Measurements from ENCODE around the gene PRAMEF18. TPM values are rescaled to one million over a fixed set of nuclear protein-coding genes. Genes with fewer than 3 reads are reported as not detected.
"Not testable (repeated sequence)": the region's sequence is repeated elsewhere in the genome, so short reads cannot be mapped to it uniquely, and the experiment has no call there.

PRAMEF18 gene
- total RNA-seq: not detected

GRCh38 chr1:13225675-13226204, at the start of gene PRAMEF18:
TSS of gene PRAMEF18 (minus strand) at chr1:13226154. CDS start at chr1:13226106, 48 bp downstream.
- H3K4me3 Mint-ChIP-seq; intact Hi-C loops (cut with micrococcal nuclease); DNase-seq; H3K27ac Mint-ChIP-seq; H3K4me1 Mint-ChIP-seq (ENCODE audit: low read depth); H3K9me3 Mint-ChIP-seq; H3K27me3 Mint-ChIP-seq (ENCODE audit: low read depth); CTCF ChIA-PET; H3K36me3 Mint-ChIP-seq (ENCODE audit: low read depth): not testable (repeated sequence)

GRCh38 chr1:13265124-13265523, 39.2 kb upstream of the PRAMEF18 start:
- H3K27me3 Mint-ChIP-seq (ENCODE audit: low read depth); CTCF ChIA-PET; H3K4me1 Mint-ChIP-seq (ENCODE audit: low read depth): not testable (repeated sequence)

GRCh38 chr1:13253898-13254297, 27.9 kb upstream of the PRAMEF18 start, which contains the start of gene PRAMEF5:
TSS of gene PRAMEF5 (plus strand) at chr1:13254198. CDS start at chr1:13259269, 5,071 bp downstream.
- CTCF ChIA-PET; H3K4me1 Mint-ChIP-seq (ENCODE audit: low read depth); DNase-seq; H3K4me3 Mint-ChIP-seq; H3K27ac Mint-ChIP-seq; H3K36me3 Mint-ChIP-seq (ENCODE audit: low read depth); H3K27me3 Mint-ChIP-seq (ENCODE audit: low read depth); H3K9me3 Mint-ChIP-seq; intact Hi-C loops (cut with micrococcal nuclease): not testable (repeated sequence)

More at GRCh38 chr1:13265124-13265523, 39.2 kb upstream of the PRAMEF18 start:
- H3K36me3 Mint-ChIP-seq (ENCODE audit: low read depth); H3K27ac Mint-ChIP-seq; DNase-seq; H3K4me3 Mint-ChIP-seq; H3K9me3 Mint-ChIP-seq; intact Hi-C loops (cut with micrococcal nuclease): not testable (repeated sequence)

DNA sequence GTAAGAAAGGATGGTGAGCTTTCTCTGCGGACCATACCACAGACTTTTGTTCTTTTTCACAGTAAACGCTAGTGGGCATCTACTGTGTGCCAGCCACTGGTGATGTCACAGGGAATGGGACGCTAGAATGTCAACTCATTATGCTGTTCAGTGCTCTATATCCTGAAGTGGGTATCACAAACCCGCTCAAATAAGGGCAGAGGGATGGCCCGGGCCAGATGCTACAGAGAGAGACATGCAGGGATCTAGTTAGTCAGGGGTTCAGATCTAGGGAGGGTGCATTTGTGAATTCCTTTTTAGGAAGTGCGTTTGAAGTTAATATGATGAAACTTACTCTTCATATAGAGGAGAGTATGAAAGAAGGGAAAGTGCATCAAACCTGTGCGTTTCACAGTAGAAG, 21.2 kb upstream of the PRAMEF18 start:
- CTCF ChIA-PET: not testable (repeated sequence)

GRCh38 chr1:13246554-13246871, 20.6 kb upstream of the PRAMEF18 start:
- CTCF ChIA-PET; H3K4me1 Mint-ChIP-seq (ENCODE audit: low read depth); H3K4me3 Mint-ChIP-seq; H3K36me3 Mint-ChIP-seq (ENCODE audit: low read depth); H3K27me3 Mint-ChIP-seq (ENCODE audit: low read depth); H3K9me3 Mint-ChIP-seq; H3K27ac Mint-ChIP-seq; DNase-seq; intact Hi-C loops (cut with micrococcal nuclease): not testable (repeated sequence)

More for the DNA sequence above, 21.2 kb upstream of the PRAMEF18 start:
- H3K27ac Mint-ChIP-seq; H3K27me3 Mint-ChIP-seq (ENCODE audit: low read depth); H3K9me3 Mint-ChIP-seq; H3K4me1 Mint-ChIP-seq (ENCODE audit: low read depth); DNase-seq; H3K4me3 Mint-ChIP-seq; H3K36me3 Mint-ChIP-seq (ENCODE audit: low read depth); intact Hi-C loops (cut with micrococcal nuclease): not testable (repeated sequence)

DNA sequence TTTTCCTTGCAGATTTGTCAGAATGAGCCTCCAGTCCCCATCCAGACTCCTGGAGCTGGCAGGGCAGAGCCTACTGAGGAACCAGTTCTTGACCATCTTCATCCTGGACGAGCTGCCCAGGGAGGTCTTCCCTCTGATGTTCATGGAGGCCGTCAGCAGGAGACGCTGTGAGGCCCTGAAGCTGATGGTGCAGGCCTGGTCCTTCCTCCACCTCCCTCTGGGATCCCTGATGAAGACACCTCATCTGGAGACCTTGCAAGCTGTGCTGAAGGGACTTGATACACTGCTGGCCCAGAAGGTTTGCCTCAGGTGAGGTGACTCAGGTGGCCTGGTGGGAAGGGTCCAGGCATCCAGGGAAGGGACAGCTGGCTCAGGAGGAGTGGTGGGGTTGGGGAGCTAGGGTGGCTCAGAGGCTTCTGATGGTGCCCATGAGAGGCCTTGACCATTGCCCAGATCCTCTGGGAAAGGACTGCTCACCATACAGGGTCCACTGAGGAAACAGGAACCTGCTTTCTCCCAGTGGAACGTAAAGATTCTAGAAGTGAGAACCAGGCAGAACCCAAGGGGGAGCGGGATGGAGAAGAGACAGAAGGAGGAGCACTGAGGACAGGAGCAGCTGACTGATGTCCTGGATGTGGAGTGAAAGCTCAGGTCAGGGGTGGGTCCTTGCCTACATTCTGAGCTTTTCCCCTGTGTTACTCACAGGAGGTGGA, 20.0 kb upstream of the PRAMEF18 start:
- intact Hi-C loops (cut with micrococcal nuclease); H3K4me3 Mint-ChIP-seq; H3K36me3 Mint-ChIP-seq (ENCODE audit: low read depth); DNase-seq; H3K27ac Mint-ChIP-seq; H3K9me3 Mint-ChIP-seq; H3K27me3 Mint-ChIP-seq (ENCODE audit: low read depth); H3K4me1 Mint-ChIP-seq (ENCODE audit: low read depth): not testable (repeated sequence)
- CTCF ChIA-PET: interaction anchor here (0.7 kb wide), 1 partner anchor 225 kb away, joined by 3 read pairs; no protein-coding TSS in a partner anchor

DNA sequence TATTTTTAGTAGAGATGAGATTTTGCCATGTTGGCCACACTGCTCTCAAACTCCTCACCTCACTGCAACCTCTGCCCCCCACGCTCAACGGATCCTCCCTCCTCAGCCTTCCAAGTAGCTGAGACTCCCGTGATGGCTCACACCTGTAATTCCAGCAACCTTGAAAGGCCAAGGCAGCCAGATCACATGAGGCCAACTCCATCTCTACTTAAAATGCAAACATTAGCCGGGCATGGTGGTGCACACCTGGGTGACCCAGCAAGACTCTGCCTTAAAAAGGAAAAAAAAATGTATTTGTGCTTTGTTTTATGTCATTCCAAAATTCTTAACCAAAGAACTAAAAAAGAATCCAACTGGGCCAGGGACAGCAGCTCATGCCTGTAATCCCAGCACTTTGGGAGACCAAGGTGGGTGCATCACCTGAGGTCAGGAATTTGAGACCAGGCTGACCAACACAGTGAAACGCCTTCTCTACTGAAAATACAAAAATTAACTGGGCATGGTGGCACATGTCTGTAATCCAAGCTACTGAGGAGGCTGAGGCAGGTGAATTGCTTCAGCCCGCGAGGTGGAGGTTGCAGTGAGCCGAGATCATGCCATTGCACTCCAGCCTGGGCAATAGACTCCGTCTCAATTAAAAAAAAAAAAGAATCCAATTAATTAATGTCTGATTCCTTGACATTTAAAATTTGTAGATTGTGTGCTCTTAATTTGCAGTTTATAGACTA, 17.7 kb upstream of the PRAMEF18 start:
- H3K4me3 Mint-ChIP-seq; H3K27ac Mint-ChIP-seq; H3K9me3 Mint-ChIP-seq; H3K4me1 Mint-ChIP-seq (ENCODE audit: low read depth); DNase-seq; intact Hi-C loops (cut with micrococcal nuclease); H3K27me3 Mint-ChIP-seq (ENCODE audit: low read depth); H3K36me3 Mint-ChIP-seq (ENCODE audit: low read depth): not testable (repeated sequence)
- CTCF ChIA-PET: interaction anchor here (0.7 kb wide), 1 partner anchor 835 kb away, joined by 5 read pairs; no protein-coding TSS in a partner anchor

DNA sequence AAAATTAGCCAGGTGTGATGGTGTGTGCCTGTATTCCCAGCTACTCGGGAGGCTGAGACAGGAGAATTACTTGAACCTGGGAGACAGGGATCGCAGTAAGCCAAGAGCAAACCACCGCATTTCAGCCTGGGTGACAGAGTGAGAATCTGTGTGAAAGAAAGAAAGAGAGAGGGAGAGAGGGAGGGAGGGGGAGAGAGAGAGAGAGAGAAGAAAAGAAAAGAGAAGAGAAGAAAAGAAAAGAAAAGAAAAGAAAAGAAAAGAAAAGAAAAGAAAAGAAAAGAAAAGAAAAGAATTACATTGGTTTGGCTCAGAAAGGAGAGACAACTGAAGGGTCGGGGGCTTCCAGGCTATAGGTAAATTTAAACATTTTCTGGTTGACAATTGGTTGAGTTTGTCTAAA, 13.7 kb upstream of the PRAMEF18 start:
- H3K27ac Mint-ChIP-seq; DNase-seq; H3K9me3 Mint-ChIP-seq; CTCF ChIA-PET; H3K4me3 Mint-ChIP-seq; intact Hi-C loops (cut with micrococcal nuclease); H3K27me3 Mint-ChIP-seq (ENCODE audit: low read depth); H3K4me1 Mint-ChIP-seq (ENCODE audit: low read depth); H3K36me3 Mint-ChIP-seq (ENCODE audit: low read depth): not testable (repeated sequence)

GRCh38 chr1:13237572-13237971, 11.6 kb upstream of the PRAMEF18 start:
- H3K27ac Mint-ChIP-seq; H3K36me3 Mint-ChIP-seq (ENCODE audit: low read depth); CTCF ChIA-PET; H3K27me3 Mint-ChIP-seq (ENCODE audit: low read depth); H3K9me3 Mint-ChIP-seq; H3K4me3 Mint-ChIP-seq; intact Hi-C loops (cut with micrococcal nuclease); DNase-seq; H3K4me1 Mint-ChIP-seq (ENCODE audit: low read depth): not testable (repeated sequence)

- H3K36me3 Mint-ChIP-seq (ENCODE audit: low read depth); H3K27ac Mint-ChIP-seq; DNase-seq; intact Hi-C loops (cut with micrococcal nuclease); H3K9me3 Mint-ChIP-seq; H3K27me3 Mint-ChIP-seq (ENCODE audit: low read depth); H3K4me3 Mint-ChIP-seq; CTCF ChIA-PET; H3K4me1 Mint-ChIP-seq (ENCODE audit: low read depth): not testable (repeated sequence)
These were observed 8.1 kb upstream of the PRAMEF18 start for GRCh38 chr1:13234057-13234456.

GRCh38 chr1:13232056-13232455, 6.1 kb upstream of the PRAMEF18 start:
- CTCF ChIA-PET; H3K36me3 Mint-ChIP-seq (ENCODE audit: low read depth): not testable (repeated sequence)

DNA sequence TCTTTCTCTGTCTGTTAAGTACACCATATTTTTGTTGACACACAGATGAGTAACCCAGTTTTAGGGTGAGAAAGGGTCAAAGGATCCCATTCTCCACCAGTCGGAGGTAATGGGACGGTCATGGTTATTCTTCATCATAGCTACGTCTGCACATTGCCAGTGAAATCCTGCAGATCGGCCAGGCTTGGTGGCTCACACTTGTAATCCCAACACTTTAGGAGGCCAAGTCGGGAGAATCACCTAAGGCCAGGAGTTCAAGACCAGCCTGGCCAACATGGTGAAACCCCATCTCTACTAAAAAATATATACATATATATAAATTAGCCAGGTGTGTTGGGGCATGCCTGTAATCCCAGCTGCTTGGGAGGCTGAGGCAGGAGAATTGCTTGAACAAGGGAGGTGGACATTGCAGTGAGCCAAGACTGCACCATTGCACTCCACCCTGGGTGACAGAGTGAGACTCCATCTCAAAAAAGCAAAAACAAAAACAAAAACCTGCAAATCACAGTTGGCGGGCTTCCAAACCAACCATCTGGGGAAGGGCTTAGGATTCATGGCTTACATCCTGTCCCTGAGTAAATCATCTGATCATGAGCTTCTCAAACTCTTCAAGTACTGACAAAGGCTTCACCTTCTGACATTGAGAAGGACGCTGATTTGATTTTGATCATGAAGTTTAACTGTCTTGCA, 5.3 kb upstream of the PRAMEF18 start:
- CTCF ChIA-PET; DNase-seq; H3K36me3 Mint-ChIP-seq (ENCODE audit: low read depth); H3K27ac Mint-ChIP-seq; H3K9me3 Mint-ChIP-seq; H3K4me1 Mint-ChIP-seq (ENCODE audit: low read depth); H3K4me3 Mint-ChIP-seq; H3K27me3 Mint-ChIP-seq (ENCODE audit: low read depth); intact Hi-C loops (cut with micrococcal nuclease): not testable (repeated sequence)

More at GRCh38 chr1:13232056-13232455, 6.1 kb upstream of the PRAMEF18 start:
- H3K27me3 Mint-ChIP-seq (ENCODE audit: low read depth); H3K27ac Mint-ChIP-seq; intact Hi-C loops (cut with micrococcal nuclease); H3K9me3 Mint-ChIP-seq; DNase-seq; H3K4me3 Mint-ChIP-seq; H3K4me1 Mint-ChIP-seq (ENCODE audit: low read depth): not testable (repeated sequence)

All from activated naive CD4-positive, alpha-beta T cell treated with anti-CD3 and anti-CD28 coated beads for 36 hours (primary cell).